Transverse colon (tissue), 4 donors: ENCODE measurements around the gene MGAT3. TPM values are rescaled to one million over a fixed set of nuclear protein-coding genes. Genes with fewer than 3 reads are reported as not detected.

Source experiments
- DNase-seq: peaks from one replicate; pipeline ENCODE4 v3.0.0-alpha.2; 2019
- H3K27ac ChIP-seq, 4 donors: fragments of 200-600 bp; sonication (generic); 2 replicates each; pipeline ENCODE4 v1.5.1; 2016 to 2018; ENCODE audit warnings: inconsistent platforms in 4 of 4
- H3K27me3 ChIP-seq: fragments of 200-600 bp; sonication (generic); 2 replicates; pipeline ENCODE4 v1.5.1; 2017; ENCODE audit warnings: inconsistent platforms
- H3K36me3 ChIP-seq, 4 donors: fragments of 200-600 bp; sonication (generic); 2 replicates each; pipeline ENCODE4 v1.5.1; 2017 to 2019; ENCODE audit warnings: inconsistent platforms in 4 of 4
- H3K4me1 ChIP-seq, 4 donors: fragments of 200-600 bp; sonication (generic); 2 replicates each; pipeline ENCODE4 v1.5.1; 2017 to 2020; ENCODE audit warnings: inconsistent platforms in 4 of 4
- H3K4me3 ChIP-seq, 4 donors: fragments of 200-600 bp; sonication (generic); 1 replicate in 1 of 4; 2 replicates in 3 of 4; pipeline versions ENCODE4 v1.5.1 to v1.6.1; 2017 to 2019; ENCODE audit warnings: inconsistent platforms in 4 of 4
- H3K9me3 ChIP-seq, 2 donors: fragments of 200-600 bp; sonication (generic); 2 replicates each; pipeline ENCODE4 v1.5.1; 2017 to 2019; ENCODE audit warnings: inconsistent platforms in 2 of 2
- CTCF ChIP-seq, 5 experiments: fragments of 200-600 bp in 3 of 5; fragments of 450-650 bp in 2 of 5; sonication (generic) in 3 of 5; IDR thresholded peaks; 1 replicate in 2 of 5; 2 replicates in 3 of 5; pipeline ENCODE4 v1.5.1; 2016 to 2017; ENCODE audit warnings: antibody characterized with exemption in 5 of 5, inconsistent platforms in 3 of 5, mild to moderate bottlenecking in 2 of 5, moderate library complexity in 1 of 5
- EP300 ChIP-seq: sonication (generic); formaldehyde crosslinking; IDR thresholded peaks from one replicate; pipeline ENCODE4 v1.6.1; 2017; ENCODE audit warnings: antibody characterized with exemption, low read depth
- POLR2A ChIP-seq: fragments of 450-650 bp; IDR thresholded peaks from one replicate; pipeline ENCODE4 v1.6.1; 2016; ENCODE audit warnings: antibody characterized with exemption, mild to moderate bottlenecking, moderate library complexity
- POLR2AphosphoS5 ChIP-seq, 3 donors: sonication (generic); formaldehyde crosslinking; IDR thresholded peaks; one replicate each; pipeline ENCODE4 v1.6.1; 2016; ENCODE audit warnings: antibody characterized with exemption in 3 of 3
- WGBS, 2 donors: methylation state at CpG; one replicate each; pipeline ENCODE4 v1.1.5; 2018; ENCODE audit warnings: low coverage in 1 of 2; 5-methylcytosine and 5-hydroxymethylcytosine counted together
- in situ Hi-C, 4 donors: fragments of 200-750 bp; cut with MboI; loops; one replicate each; pipeline versions ENCODE4 v1.15.0 to v1.15.1; 2017; ENCODE audit warnings: low sequenced_read_pairs in 3 of 4, low pct_ligation_motif_present in 1 of 4, low pct_unique_long_range_greater_than_20kb in 1 of 4
- intact Hi-C: fragments of 100-400 bp; cut with DNase I; formaldehyde crosslinking; loops from one replicate; pipeline ENCODE4 v1.15.1; 2023; ENCODE audit warnings: low total_unique reads
- total RNA-seq, 4 donors: library from RNA; depleted of rRNA; stranded (reverse); fragments of >200 nt; gene quantifications; one replicate each; pipeline ENCODE4 v1.1.0, GENCODE V29; 2016

Gene MGAT3
- total RNA-seq, 4 donors from 2014 or later: 1.2 to 10.1 (median 5.2) TPM

DNA sequence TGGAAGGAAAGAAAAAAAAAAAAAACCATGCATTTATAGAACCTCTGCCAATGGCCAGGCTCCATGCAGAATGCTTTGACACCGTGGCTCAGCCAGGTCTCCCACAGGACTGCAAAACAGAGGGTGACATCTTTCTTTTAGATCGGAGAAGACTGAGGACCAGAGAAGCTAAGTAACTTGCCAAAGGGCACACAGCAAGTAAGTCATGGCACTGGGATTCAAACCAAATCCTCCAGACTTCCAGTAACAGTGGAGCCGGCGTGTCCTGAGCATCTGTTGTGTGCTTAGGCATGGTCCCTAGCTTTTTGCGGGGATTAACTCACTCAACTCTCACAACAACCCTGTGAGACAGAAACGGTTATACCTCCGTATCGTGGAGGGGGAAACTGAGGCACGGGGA, 20.7 kb downstream of the MGAT3 start:
- intact Hi-C loops: loop anchor here (5.0 kb wide), 1 partner anchor 335 kb away; no protein-coding TSS in a partner anchor
- 94 to 100% methylated on average over 1 to 8 of the region's 9 CpGs for WGBS, 2 donors

DNA sequence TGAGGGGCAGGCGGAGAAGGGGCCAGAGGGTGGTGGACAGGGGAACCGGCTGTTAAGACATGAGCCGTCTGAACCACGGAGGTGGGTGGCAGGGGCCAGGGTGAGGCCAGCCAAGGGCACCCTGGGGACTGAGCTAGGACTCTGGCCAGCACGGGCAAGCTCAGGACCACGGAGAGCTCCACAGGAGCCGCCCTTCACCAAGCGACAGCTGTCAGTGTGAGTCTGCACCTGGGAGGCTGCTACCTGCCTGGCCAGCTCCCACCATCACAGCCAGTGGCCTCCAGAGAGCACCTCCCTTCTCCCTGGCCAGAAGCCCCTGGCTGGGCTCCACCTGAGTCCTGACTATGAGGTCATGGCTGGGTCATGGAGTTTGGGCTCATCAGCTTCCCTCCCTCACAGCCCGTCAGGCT, 21.6 kb downstream of the MGAT3 start:
- Histone ChIP-seq H3K4me1 (peaks cover 7 to 18% (median 15%) of the 10 kb centered on the region in 4 donors), H3K27me3 (no peaks in the 10 kb centered on the region), H3K36me3 (no peaks in the 10 kb centered on the region), H3K9me3 (no peaks in the 10 kb centered on the region), H3K27ac (no peak overlapping the region), H3K4me3 (no peak overlapping the region)
- intact Hi-C loops (loop anchor here (5.0 kb wide), 1 partner anchor 334 kb away; no protein-coding TSS in a partner anchor), in situ Hi-C loops (no loop called here)
- 66 to 100% methylated on average over 1 to 7 of the region's 9 CpGs for WGBS, 2 donors
- TF ChIP-seq EP300 (no peak), POLR2A (no peak), CTCF (IDR thresholded peaks at IDR 0.05) (no peak), POLR2AphosphoS5 (IDR thresholded peaks at IDR 0.05) (no peak)
- DNase-seq: no peak

More for the DNA sequence above, 20.7 kb downstream of the MGAT3 start:
- in situ Hi-C loops: no loop called here
- Histone ChIP-seq H3K4me1 (peaks cover 15 to 27% (median 21%) of the 10 kb centered on the region in 4 donors), H3K9me3 (no peaks in the 10 kb centered on the region), H3K4me3 (no peak overlapping the region), H3K27ac (no peak overlapping the region), H3K27me3 (no peaks in the 10 kb centered on the region), H3K36me3 (no peaks in the 10 kb centered on the region)
- TF ChIP-seq EP300: no peak
- TF ChIP-seq CTCF (IDR thresholded peaks at IDR 0.05): no peak
- no peak for TF ChIP-seq POLR2AphosphoS5 (IDR thresholded peaks at IDR 0.05)
- TF ChIP-seq POLR2A: no peak
- no peak for DNase-seq

- intact Hi-C loops (loop anchor here (5.0 kb wide), 1 partner anchor 333 kb away; no protein-coding TSS in a partner anchor), in situ Hi-C loops (no loop called here)
- no peaks in the 10 kb centered on the region for H3K36me3 ChIP-seq
Measured at GRCh38 chr22:39479254-39479653, 22.4 kb downstream of the MGAT3 start.

GRCh38 chr22:39480557-39480956, 23.7 kb downstream of the MGAT3 start:
- no peaks in the 10 kb centered on the region for H3K27me3 ChIP-seq

More at GRCh38 chr22:39479254-39479653, 22.4 kb downstream of the MGAT3 start:
- Histone ChIP-seq H3K9me3 (no peaks in the 10 kb centered on the region), H3K27me3 (no peaks in the 10 kb centered on the region), H3K27ac (no peak overlapping the region), H3K4me3 (no peak overlapping the region), H3K4me1 (peaks cover 7 to 10% (median 8%) of the 10 kb centered on the region in 4 donors)
- no peak for DNase-seq
- WGBS, 2 donors: 81% methylated on average over 3 of the region's 3 CpGs; no CpG with 5 or more reads in 1 of the 2 donors
- no peak for TF ChIP-seq POLR2AphosphoS5 (IDR thresholded peaks at IDR 0.05)
- no peak for TF ChIP-seq EP300
- TF ChIP-seq CTCF (IDR thresholded peaks at IDR 0.05): no peak

More at GRCh38 chr22:39480557-39480956, 23.7 kb downstream of the MGAT3 start:
- H3K4me3 ChIP-seq: no peak overlapping the region
- no peak for TF ChIP-seq POLR2A
- no peak for TF ChIP-seq CTCF (IDR thresholded peaks at IDR 0.05)
- no peak for TF ChIP-seq POLR2AphosphoS5 (IDR thresholded peaks at IDR 0.05)
- no peak for TF ChIP-seq EP300
- no peak for DNase-seq
- no peak overlapping the region for H3K27ac ChIP-seq
- no peaks in the 10 kb centered on the region for H3K9me3 ChIP-seq
- H3K4me1 ChIP-seq: no peaks in the 10 kb centered on the region
- H3K36me3 ChIP-seq: no peaks in the 10 kb centered on the region
- 78% methylated on average over 1 of the region's 1 CpG; no CpG with 5 or more reads in 1 of the 2 donors for WGBS, 2 donors
- intact Hi-C loops (no loop called here), in situ Hi-C loops (no loop called here)
